Coronary artery (tissue), 2 donors: ENCODE measurements around the gene TBC1D2B.
"Not testable (repeated sequence)": the region's sequence is repeated elsewhere in the genome, so short reads cannot be mapped to it uniquely, and the experiment has no call there.

Source experiments
- DNase-seq: peaks from one replicate; pipeline ENCODE4 v3.0.0-alpha.2; 2017; ENCODE audit warnings: low spot score
- H3K27ac ChIP-seq, 2 donors: fragments of 200-600 bp; sonication (generic); one replicate each; pipeline ENCODE4 v1.5.1; 2016 to 2019
- H3K4me3 ChIP-seq: fragments of 200-600 bp; sonication (generic); 2 replicates; pipeline ENCODE4 v1.5.1; 2016; ENCODE audit warnings: mild to moderate bottlenecking, moderate library complexity
- CTCF ChIP-seq: fragments of 200-600 bp; sonication (generic); IDR thresholded peaks from one replicate; pipeline ENCODE4 v1.5.1; 2019; ENCODE audit warnings: antibody characterized with exemption

Gene TBC1D2B

GRCh38 chr15:77967798-77968197, 109.7 kb downstream of the TBC1D2B start:
- DNase-seq = no peak
- TF ChIP-seq CTCF = no peak
- Histone ChIP-seq H3K4me3 (no peak overlapping the region), H3K27ac (no peak overlapping the region)

- not testable (repeated sequence) for DNase-seq, H3K27ac ChIP-seq, H3K4me3 ChIP-seq
These were observed 110.3 kb downstream of the TBC1D2B start for GRCh38 chr15:77967235-77967615.

- TF ChIP-seq CTCF = peak; percentile 59
- no peak for DNase-seq
- H3K4me3 ChIP-seq = no peak overlapping the region
- no peak overlapping the region for H3K27ac ChIP-seq
These were observed 110.8 kb downstream of the TBC1D2B start for GRCh38 chr15:77966540-77967234.

- DNase-seq = no peak
- no peak for TF ChIP-seq CTCF
- H3K27ac ChIP-seq = no peak overlapping the region
- H3K4me3 ChIP-seq = no peak overlapping the region
These were observed 113.3 kb downstream of the TBC1D2B start for GRCh38 chr15:77964193-77964592.

- Histone ChIP-seq H3K27ac (no peak overlapping the region), H3K4me3 (peak overlapping the region; percentile 60)
- DNase-seq = peak; percentile 82
- peak; percentile 98 for TF ChIP-seq CTCF
These were observed 118.1 kb downstream of the TBC1D2B start for GRCh38 chr15:77959432-77959879.

GRCh38 chr15:77958716-77959431, 118.6 kb downstream of the TBC1D2B start:
- not testable (repeated sequence) for DNase-seq, H3K27ac ChIP-seq
- peak overlapping the region; percentile 60 for H3K4me3 ChIP-seq

- H3K4me3 ChIP-seq, H3K27ac ChIP-seq, DNase-seq: not testable (repeated sequence)
These were observed 119.5 kb downstream of the TBC1D2B start for GRCh38 chr15:77958021-77958420.

GRCh38 chr15:77953926-77954325, 123.6 kb downstream of the TBC1D2B start:
- DNase-seq, H3K4me3 ChIP-seq, H3K27ac ChIP-seq: not testable (repeated sequence)

- not testable (repeated sequence) for H3K27ac ChIP-seq, H3K4me3 ChIP-seq, DNase-seq
These were observed 124.5 kb downstream of the TBC1D2B start for GRCh38 chr15:77952928-77953446.

GRCh38 chr15:77951105-77951786, 126.3 kb downstream of the TBC1D2B start:
- not testable (repeated sequence) for DNase-seq, H3K27ac ChIP-seq, H3K4me3 ChIP-seq

GRCh38 chr15:77950470-77950869, 127.0 kb downstream of the TBC1D2B start:
- DNase-seq, H3K27ac ChIP-seq: not testable (repeated sequence)

More at GRCh38 chr15:77950470-77950869, 127.0 kb downstream of the TBC1D2B start:
- not testable (repeated sequence) for H3K4me3 ChIP-seq
